Mesendoderm (in vitro differentiated cells): Measurements from ENCODE around the gene TIGD1.

Experiments
- DNase-seq: peaks from one replicate; pipeline ENCODE4 v3.0.0; 2013
- H2AK5ac ChIP-seq: 2 replicates; pipeline ENCODE4 v1.6.1; 2013; ENCODE audit warnings: low read length, inconsistent platforms
- H2BK120ac ChIP-seq: 2 replicates; pipeline ENCODE4 v1.6.1; 2013; ENCODE audit warnings: low read depth, mild to moderate bottlenecking, low read length, moderate library complexity, mixed read lengths
- H2BK15ac ChIP-seq: replicated peaks from 2 replicates; pipeline ENCODE4 v1.6.1; 2013; ENCODE audit warnings: low read depth, mild to moderate bottlenecking, moderate library complexity
- H2BK5ac ChIP-seq: 2 replicates; pipeline ENCODE4 v1.6.1; 2013; ENCODE audit warnings: low read length, inconsistent platforms
- H3K18ac ChIP-seq: 2 replicates; pipeline ENCODE4 v1.6.1; 2013; ENCODE audit warnings: mild to moderate bottlenecking, low read length, mixed read lengths
- H3K23ac ChIP-seq: one replicate; pipeline ENCODE4 v1.6.1; 2013; ENCODE audit warnings: low read length
- H3K27ac ChIP-seq: 2 replicates; pipeline ENCODE4 v1.5.1; 2013; ENCODE audit warnings: low read depth, mild to moderate bottlenecking, inconsistent platforms, low read length, moderate library complexity
- H3K27me3 ChIP-seq: 2 replicates; pipeline ENCODE4 v1.6.1; 2013; ENCODE audit warnings: low read length, control low read depth, mild to moderate bottlenecking, inconsistent platforms; ENCODE audit not compliant: insufficient read depth, poor library complexity
- H3K36me3 ChIP-seq: 2 replicates; pipeline ENCODE4 v1.6.1; 2013; ENCODE audit warnings: low read length, inconsistent platforms; ENCODE audit not compliant: control insufficient read depth, insufficient read depth
- H3K4ac ChIP-seq: one replicate; pipeline ENCODE4 v1.6.1; 2013; ENCODE audit warnings: low read depth, mild to moderate bottlenecking, low read length, moderate library complexity
- H3K4me1 ChIP-seq: 2 replicates; pipeline ENCODE4 v1.6.1; 2013; ENCODE audit warnings: low read depth, low read length, inconsistent platforms; ENCODE audit not compliant: control insufficient read depth
- H3K4me2 ChIP-seq: 2 replicates; pipeline ENCODE4 v1.6.1; 2013; ENCODE audit warnings: low read length
- H3K4me3 ChIP-seq: 2 replicates; pipeline ENCODE4 v1.5.1; 2013; ENCODE audit warnings: mild to moderate bottlenecking, low read length
- H3K56ac ChIP-seq: one replicate; pipeline ENCODE4 v1.6.1; 2013; ENCODE audit warnings: low read length
- H3K79me1 ChIP-seq: 2 replicates; pipeline ENCODE4 v1.6.1; 2013; ENCODE audit warnings: low read length, inconsistent platforms
- H3K79me2 ChIP-seq: 2 replicates; pipeline ENCODE4 v1.6.1; 2013; ENCODE audit warnings: mild to moderate bottlenecking, low read length; ENCODE audit not compliant: control insufficient read depth, insufficient read depth
- H3K9ac ChIP-seq: 2 replicates; pipeline ENCODE4 v1.6.1; 2013; ENCODE audit warnings: low read length, inconsistent platforms
- H4K5ac ChIP-seq: one replicate; pipeline ENCODE4 v1.6.1; 2013; ENCODE audit warnings: low read length
- H4K8ac ChIP-seq: one replicate; pipeline ENCODE4 v1.6.1; 2013; ENCODE audit warnings: low read depth, mild to moderate bottlenecking, control low read depth, low read length, moderate library complexity
- WGBS: extraction: QIAGEN DNeasy Blood & Tissue Kit; methylation state at CpG from one replicate; pipeline ENCODE4 v1.1.7; 2013; ENCODE audit warnings: low lambda C conversion rate, missing lambda C conversion rate; ENCODE audit not compliant: insufficient coverage; ENCODE audit errors: extremely low coverage; 5-methylcytosine and 5-hydroxymethylcytosine counted together

TIGD1 gene

GRCh38 chr2:232588680-232589585 lies 38.6 kb upstream of the TIGD1 start:
- Histone ChIP-seq H2BK15ac (no peak overlapping the region), H3K18ac (no peak overlapping the region), H3K4me3 (no peak overlapping the region), H4K8ac (no peak overlapping the region), H3K27ac (no peak overlapping the region), H3K56ac (no peak overlapping the region), H3K36me3 (no peaks in the 10 kb centered on the region), H3K79me1 (no peaks in the 10 kb centered on the region), H3K4me1 (no peaks in the 10 kb centered on the region), H3K4ac (no peak overlapping the region), H3K23ac (no peak overlapping the region), H3K4me2 (no peak overlapping the region), H2AK5ac (no peak overlapping the region), H3K79me2 (no peaks in the 10 kb centered on the region), H2BK5ac (no peak overlapping the region), H4K5ac (no peak overlapping the region), H3K27me3 (no peaks in the 10 kb centered on the region), H3K9ac (no peak overlapping the region), H2BK120ac (no peak overlapping the region)
- no peak for DNase-seq
- no CpG with 5 or more reads among the region's 18 CpGs for WGBS

- H3K4me2 ChIP-seq = no peak overlapping the region
- no peaks in the 10 kb centered on the region for H3K79me1 ChIP-seq
- no peak overlapping the region for H3K56ac ChIP-seq
- no peaks in the 10 kb centered on the region for H3K4me1 ChIP-seq
- no peak overlapping the region for H3K4ac ChIP-seq
- no peak overlapping the region for H2BK5ac ChIP-seq
- H3K18ac ChIP-seq = no peak overlapping the region
- no peak for DNase-seq
- H2BK15ac ChIP-seq = no peak overlapping the region
- no peak overlapping the region for H3K9ac ChIP-seq
- H3K27me3 ChIP-seq = no peaks in the 10 kb centered on the region
- no peaks in the 10 kb centered on the region for H3K36me3 ChIP-seq
- no peak overlapping the region for H2BK120ac ChIP-seq
- H2AK5ac ChIP-seq = no peak overlapping the region
- no CpG with 5 or more reads among the region's 8 CpGs for WGBS
- no peaks in the 10 kb centered on the region for H3K79me2 ChIP-seq
- no peak overlapping the region for H3K4me3 ChIP-seq
- no peak overlapping the region for H3K23ac ChIP-seq
- no peak overlapping the region for H4K5ac ChIP-seq
- H3K27ac ChIP-seq = no peak overlapping the region
- no peak overlapping the region for H4K8ac ChIP-seq
These were observed 37.7 kb upstream of the TIGD1 start for GRCh38 chr2:232588031-232588430.

GRCh38 chr2:232587512-232587911 lies 37.2 kb upstream of the TIGD1 start:
- no peak overlapping the region for H3K9ac ChIP-seq
- H3K4me3 ChIP-seq = no peak overlapping the region
- no peaks in the 10 kb centered on the region for H3K36me3 ChIP-seq
- H3K27ac ChIP-seq = no peak overlapping the region
- no peak overlapping the region for H2BK120ac ChIP-seq
- H3K4ac ChIP-seq = no peak overlapping the region
- H2BK5ac ChIP-seq = no peak overlapping the region
- no peak overlapping the region for H2AK5ac ChIP-seq
- no CpG with 5 or more reads among the region's 7 CpGs for WGBS
- H3K27me3 ChIP-seq = no peaks in the 10 kb centered on the region
- no peak overlapping the region for H3K56ac ChIP-seq
- H3K4me2 ChIP-seq = no peak overlapping the region
- H3K18ac ChIP-seq = no peak overlapping the region
- H3K79me2 ChIP-seq = no peaks in the 10 kb centered on the region
- DNase-seq = no peak
- H2BK15ac ChIP-seq = no peak overlapping the region
- no peak overlapping the region for H3K23ac ChIP-seq
- H3K4me1 ChIP-seq = no peaks in the 10 kb centered on the region
- H4K8ac ChIP-seq = no peak overlapping the region
- H3K79me1 ChIP-seq = no peaks in the 10 kb centered on the region
- no peak overlapping the region for H4K5ac ChIP-seq

GRCh38 chr2:232586943-232587505 lies 36.7 kb upstream of the TIGD1 start:
- Histone ChIP-seq H3K4me3 (no peak overlapping the region), H2AK5ac (no peak overlapping the region), H3K79me1 (no peaks in the 10 kb centered on the region), H2BK5ac (no peak overlapping the region), H3K23ac (no peak overlapping the region), H3K79me2 (no peaks in the 10 kb centered on the region), H3K4me1 (no peaks in the 10 kb centered on the region), H3K18ac (no peak overlapping the region), H4K8ac (no peak overlapping the region), H3K27me3 (no peaks in the 10 kb centered on the region), H3K56ac (peak overlapping the region; percentile 34), H2BK15ac (no peak overlapping the region), H3K4me2 (no peak overlapping the region), H4K5ac (no peak overlapping the region), H3K9ac (no peak overlapping the region), H3K36me3 (no peaks in the 10 kb centered on the region), H3K4ac (no peak overlapping the region), H3K27ac (no peak overlapping the region), H2BK120ac (no peak overlapping the region)
- no CpG with 5 or more reads among the region's 5 CpGs for WGBS
- no peak for DNase-seq

GRCh38 chr2:232584238-232584637 lies 33.9 kb upstream of the TIGD1 start:
- Histone ChIP-seq H3K4me1 (no peaks in the 10 kb centered on the region), H3K27ac (no peak overlapping the region), H2BK15ac (no peak overlapping the region), H3K27me3 (no peaks in the 10 kb centered on the region), H2AK5ac (no peak overlapping the region), H3K23ac (no peak overlapping the region), H3K56ac (no peak overlapping the region), H4K5ac (no peak overlapping the region), H3K18ac (no peak overlapping the region), H3K4ac (no peak overlapping the region), H3K79me1 (no peaks in the 10 kb centered on the region), H2BK5ac (no peak overlapping the region), H3K79me2 (no peaks in the 10 kb centered on the region), H3K4me3 (no peak overlapping the region), H3K9ac (no peak overlapping the region), H3K4me2 (no peak overlapping the region), H4K8ac (no peak overlapping the region), H2BK120ac (no peak overlapping the region), H3K36me3 (no peaks in the 10 kb centered on the region)
- WGBS = no CpG with 5 or more reads among the region's 6 CpGs
- DNase-seq = no peak
